Activated gamma-delta T cell (primary cell): ENCODE results near the gene PTAFR.

Experiments
- DNase-seq: peaks from one replicate; lab custom pipeline; 2025; lab: John Stamatoyannopoulos, UW

PTAFR gene

DNA sequence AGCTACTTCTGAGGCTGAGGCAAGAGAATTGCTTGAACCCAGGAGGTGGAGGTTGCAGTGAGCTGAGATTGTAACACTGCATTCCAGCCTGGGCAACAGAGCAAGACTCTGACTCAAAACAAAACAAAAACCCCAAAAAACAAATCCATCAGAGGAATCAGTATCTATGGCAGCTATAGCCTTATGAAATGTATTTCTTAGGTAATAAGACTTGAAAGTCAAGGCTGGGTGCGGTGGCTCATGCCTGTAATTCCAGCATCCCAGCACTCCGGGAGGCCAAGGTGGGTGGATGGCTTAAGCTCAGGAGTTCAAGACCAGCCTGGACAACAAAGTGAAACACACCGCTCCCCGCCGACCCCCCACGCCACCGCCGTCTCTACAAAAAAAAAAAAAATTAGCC is 56.9 kb downstream of the PTAFR start:
- no peak for DNase-seq

DNA sequence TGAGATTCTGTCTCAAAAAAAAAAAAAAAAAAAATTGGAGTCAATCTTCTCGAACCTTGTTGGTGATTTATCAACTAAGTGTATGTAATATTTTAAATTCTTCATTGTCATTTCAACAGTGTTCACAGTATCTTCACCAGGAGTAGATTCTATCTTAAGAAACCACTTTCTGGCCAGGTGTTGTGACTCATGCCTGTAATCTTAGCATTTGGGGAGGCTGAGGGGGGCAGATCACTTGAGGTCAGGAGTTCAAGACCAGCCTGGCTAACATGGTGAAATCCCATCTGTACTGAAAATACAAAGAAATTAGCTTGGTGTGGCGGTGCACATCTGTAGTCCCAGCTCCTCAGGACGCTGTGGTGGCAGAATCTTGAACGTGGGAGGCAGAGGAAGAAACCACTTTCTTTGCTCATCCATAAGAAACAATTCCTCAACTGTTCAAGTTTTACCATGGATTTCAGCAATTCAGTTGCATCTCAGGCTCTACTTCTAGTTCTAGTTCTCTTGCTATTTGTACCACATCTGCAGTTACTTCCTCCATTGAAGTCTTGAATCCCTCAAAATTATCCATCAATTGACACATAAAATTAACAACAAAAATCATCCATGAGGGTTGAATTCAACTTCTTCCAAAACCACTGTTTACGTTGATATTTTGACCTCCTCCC is 57.7 kb downstream of the PTAFR start:
- DNase-seq, result no peak

DNA sequence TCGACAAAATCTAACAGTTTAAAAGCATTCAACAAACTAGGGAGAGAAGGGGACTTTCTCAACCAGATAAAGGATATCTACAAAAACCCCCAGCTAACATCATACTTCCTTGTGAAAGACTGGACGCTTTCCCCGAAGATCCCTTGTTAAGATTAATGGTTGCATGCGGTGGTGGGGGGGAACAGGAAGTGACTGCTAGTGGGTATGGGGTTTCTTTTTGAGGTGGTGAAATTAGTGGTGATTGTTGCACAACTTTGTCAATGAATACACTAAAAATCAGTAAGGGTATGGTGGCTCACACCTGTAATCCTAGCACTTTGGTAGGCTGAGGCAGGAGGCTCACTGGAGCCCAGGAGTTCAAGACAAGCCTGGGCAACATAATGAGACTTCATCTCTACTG is 61.2 kb downstream of the PTAFR start:
- no peak for DNase-seq

DNA sequence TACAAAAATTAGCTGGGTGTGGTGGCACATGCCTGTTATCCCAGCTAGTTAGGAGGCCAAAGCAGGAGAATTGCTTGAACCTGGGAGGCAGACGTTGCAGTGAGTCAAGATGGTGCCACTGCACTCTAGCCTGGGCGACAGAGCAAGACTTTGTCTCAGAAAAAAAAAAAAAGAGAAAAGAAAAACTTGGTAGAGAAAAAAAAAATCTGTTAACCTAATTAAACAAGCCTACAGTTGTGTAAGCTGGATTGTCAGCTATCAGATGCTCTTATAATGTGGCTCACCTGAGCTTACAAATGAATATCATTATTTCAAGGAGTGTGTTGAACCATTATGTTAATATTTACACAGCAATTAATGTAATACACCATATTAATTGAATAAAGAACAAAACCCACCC is 61.6 kb downstream of the PTAFR start:
- DNase-seq, result no peak

DNA sequence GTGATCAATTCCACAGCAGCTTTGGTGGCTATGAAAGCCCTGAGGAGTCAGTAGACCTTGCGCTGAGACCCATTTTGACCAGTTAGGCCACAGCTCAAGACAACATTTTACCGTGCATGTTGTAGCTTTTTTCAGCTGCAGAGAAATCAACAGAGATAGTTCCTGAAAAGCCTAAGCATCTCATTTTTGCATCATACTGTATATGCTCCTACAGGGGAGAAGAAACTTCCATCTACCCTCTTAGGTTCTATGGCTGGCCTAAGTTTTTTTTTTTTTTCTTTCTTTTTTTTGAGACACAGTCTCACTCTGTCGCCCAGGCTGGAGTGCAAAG is 63.3 kb downstream of the PTAFR start:
- DNase-seq, result no peak

DNA sequence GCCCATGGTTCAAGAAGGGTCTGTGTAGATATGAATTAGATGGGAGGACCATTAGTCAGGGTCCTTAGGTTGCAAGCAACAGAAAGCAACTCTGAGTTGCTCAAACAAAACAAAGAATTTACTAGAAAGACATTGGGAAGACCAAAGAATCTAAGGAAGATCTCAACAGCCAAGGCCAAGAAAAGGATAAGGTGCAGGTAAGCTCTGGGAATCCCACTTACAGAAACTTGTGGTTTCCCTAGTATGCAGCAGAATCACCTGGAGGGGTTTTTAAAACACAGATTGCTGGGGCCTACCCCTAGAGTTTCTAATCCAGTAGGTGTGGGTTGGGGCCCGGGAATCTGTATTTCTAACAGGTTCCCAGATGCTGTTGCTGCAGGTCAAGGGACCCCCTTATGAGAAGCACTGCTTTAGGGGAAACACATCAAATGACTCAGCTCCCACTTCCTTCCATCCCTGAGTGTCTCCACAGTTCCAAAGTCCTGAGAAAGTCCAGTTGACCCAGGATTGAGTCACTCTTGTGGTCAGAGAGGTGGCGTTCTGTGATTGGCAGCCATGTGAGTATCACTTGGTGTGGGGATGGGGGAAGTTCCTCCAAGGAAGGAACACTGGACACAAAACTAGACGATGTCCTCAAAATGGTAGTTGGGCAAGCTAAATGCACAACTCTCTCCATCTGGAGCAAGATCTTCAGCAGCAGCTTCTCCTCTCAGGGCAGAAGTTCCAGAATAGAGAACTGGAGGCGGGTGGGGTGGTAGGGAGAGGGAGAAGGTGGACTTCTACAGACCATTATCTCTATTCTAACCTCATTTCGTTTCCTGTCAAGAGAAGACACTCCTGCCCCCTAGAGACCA is 63.9 kb downstream of the PTAFR start:
- no peak for DNase-seq

DNA sequence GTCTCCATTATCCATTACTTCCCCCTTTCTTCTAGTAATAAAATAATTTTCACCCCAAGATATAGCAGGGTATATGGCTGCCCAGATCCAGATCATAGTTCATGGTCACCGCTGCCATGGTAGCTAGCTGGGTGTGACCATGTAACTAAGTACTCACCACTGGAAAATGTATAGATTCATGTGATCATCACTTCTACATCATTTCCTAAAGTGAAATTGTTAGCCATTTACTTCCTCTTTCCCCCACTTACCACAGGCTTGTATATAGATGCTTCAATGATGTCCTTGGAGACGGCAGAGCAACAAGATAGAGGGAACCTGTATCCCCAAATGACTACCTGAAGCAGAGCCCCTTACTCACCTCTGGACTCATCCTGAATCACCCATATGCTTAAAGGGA is 65.3 kb downstream of the PTAFR start:
- no peak for DNase-seq

DNA sequence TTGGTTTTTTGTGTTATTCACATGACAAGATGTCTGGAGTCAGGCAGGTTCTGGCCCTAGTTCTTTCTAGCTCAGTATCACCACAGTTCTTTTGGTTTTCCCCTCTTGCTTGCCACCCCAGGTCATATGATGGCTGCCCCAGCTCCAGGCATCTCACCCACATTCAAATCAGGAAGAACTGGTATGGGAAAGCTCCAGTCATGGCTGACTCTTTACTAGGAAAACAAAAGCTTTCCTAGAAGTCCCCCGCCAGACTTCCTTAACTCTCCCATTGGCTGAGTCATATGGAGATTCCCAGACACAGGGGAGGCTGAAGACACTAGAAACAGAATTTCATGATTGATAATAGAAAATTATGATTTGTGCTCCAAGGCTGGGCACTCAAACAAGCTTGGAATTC is 65.9 kb downstream of the PTAFR start:
- DNase-seq, result no peak

DNA sequence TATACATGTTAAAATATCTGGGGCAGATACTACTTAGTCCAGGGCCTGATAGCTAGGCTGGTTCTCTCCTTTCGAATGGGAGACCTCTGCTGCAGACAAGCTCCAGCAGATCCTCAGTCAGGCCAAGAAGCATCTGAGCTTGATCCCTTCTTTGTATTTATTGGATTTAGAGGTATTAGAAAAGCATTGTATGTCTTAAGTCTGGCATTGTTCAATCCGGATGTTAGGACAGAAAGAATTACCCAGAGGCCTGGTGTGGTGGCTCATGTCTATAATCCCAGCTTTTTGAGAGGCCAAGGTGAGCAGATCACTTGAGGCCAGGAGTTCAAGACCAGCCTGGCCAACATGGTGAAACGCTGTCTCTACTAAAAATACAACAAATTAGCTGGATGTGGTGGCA is 66.9 kb downstream of the PTAFR start:
- DNase-seq, result no peak

DNA sequence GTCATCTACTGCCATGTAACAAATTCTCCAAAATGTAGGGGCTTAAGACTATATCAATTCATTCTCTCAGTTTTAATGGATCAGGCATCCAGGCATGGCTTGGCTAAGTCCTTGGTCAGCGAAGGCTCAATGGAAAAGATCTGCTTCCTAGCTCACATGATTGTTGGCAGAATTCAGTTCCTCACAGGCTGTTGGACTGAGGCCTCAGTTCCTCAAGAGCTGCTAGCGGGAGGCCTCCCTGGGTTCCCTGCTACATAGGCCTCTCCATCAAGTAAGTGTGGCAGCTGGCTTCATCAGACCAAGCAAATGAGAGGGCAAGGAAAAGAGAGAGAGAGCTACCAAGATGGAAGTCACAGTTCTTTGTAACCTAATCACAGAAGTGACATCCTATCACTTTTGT is 68.5 kb downstream of the PTAFR start:
- no peak for DNase-seq

DNA sequence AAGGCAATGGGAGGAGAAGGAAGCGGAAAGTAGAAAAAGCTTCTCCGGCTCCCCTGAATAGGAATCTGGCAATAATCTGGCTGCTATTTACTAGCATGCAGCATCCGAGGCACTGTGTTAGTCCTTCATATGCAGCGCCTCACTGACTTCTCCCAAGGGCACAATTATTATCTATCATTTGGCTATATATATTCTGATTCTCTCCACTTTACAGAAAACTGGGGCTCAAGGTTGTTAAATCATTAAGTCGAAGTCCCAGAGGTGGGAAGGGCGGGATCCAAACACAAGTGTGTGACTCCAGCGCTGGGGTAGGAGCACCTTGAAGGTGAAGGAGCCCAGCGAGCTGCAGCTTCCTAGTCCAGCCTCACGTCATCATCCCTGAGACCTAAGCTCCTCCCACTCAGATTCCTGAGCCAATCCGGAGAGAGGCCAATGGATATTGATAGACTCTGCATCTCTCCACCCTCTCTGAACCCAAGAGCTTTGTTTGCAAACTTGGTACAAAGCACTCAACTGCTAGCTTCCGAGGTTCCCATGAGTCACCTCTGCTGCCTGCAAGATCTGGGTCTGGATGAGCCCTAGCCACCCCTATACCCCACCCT is 71.5 kb downstream of the PTAFR start:
- DNase-seq, result no peak

DNA sequence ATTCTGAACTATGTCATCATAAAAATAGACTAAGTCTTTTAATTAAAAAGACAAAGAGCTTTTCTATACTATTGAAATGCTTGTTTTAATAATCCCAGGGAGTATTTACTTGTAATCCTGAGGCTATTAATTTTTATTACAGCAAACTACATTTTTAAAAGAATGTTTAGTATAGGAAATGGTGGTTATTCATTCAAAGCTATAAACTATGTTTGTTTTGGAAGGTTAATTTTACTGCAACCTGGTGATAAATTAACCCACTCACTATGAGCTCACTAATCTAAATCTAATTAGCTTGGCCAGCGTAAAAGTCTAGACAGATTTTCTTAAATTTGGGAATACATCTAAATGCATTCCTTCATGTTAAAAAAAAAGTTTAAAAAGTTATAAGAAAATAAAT is 74.3 kb downstream of the PTAFR start:
- DNase-seq, result no peak

DNA sequence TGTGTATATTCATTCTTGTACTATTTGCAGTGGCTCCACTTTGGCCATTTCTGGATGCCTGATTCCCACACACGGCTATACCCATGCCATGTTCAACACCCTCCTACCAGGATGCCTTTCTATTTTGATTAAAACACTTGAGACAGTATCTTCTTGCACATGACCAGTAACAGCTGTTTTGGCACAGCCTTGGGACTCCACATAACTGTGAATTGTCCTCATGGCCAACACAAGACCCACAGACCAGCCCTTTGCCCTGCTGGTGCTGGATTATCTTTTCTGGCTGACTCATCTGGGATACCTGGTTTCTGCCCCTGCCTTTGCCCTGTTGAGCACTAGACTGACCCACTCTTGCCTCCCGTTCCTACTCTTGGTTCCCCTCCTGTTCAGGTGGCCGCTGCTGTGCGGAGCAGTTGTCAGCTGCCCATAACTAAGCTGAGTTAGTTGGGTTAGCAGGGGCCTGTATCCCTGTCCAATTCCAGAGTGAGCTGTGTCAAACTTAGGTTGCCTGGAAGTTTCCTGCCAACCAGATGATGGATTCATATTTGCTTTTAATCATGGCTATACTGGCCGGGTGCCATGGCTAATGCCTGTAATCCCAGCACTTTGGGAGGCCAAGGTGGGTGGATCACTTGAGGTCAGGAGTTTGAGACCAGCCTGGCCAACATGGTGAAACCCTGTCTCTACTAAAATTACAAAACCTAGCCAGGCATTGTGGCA is 77.3 kb downstream of the PTAFR start:
- no peak for DNase-seq
